ENCODE measurements around the gene NR4A1. TPM values are rescaled to one million over a fixed set of nuclear protein-coding genes. Genes with fewer than 3 reads are reported as not detected.
A peak's percentile ranks its signal among the peaks of the same experiment; 100 is the strongest.

NR4A1 gene
- total RNA-seq, 1 experiment from 2014 or later, result 4.4 TPM

GRCh38 chr12:52032804-52033445 is 18.3 kb upstream of the NR4A1 start:
- Histone ChIP-seq H3K4me3 (peak overlapping the region; percentile 38), H3K9me3 (no peaks in the 10 kb centered on the region), H3K36me3 (no peaks in the 10 kb centered on the region), H3K27me3 (no peaks in the 10 kb centered on the region)
- DNase-seq, result peak; percentile 99

- DNase-seq, result no peak
- peak overlapping the region; percentile 38 for H3K4me3 ChIP-seq
- H3K36me3 ChIP-seq, result no peaks in the 10 kb centered on the region
- H3K27me3 ChIP-seq, result no peaks in the 10 kb centered on the region
- H3K9me3 ChIP-seq, result no peaks in the 10 kb centered on the region
These were observed 17.6 kb upstream of the NR4A1 start for GRCh38 chr12:52033446-52034140.

GRCh38 chr12:52035190-52035589 is 16.1 kb upstream of the NR4A1 start:
- DNase-seq, result no peak
- no peaks in the 10 kb centered on the region for H3K9me3 ChIP-seq
- H3K36me3 ChIP-seq, result no peaks in the 10 kb centered on the region
- H3K4me3 ChIP-seq, result no peak overlapping the region
- no peaks in the 10 kb centered on the region for H3K27me3 ChIP-seq

- Histone ChIP-seq H3K36me3 (no peaks in the 10 kb centered on the region), H3K27me3 (no peaks in the 10 kb centered on the region), H3K4me3 (no peak overlapping the region), H3K9me3 (no peaks in the 10 kb centered on the region)
- no peak for DNase-seq
These were observed 15.3 kb upstream of the NR4A1 start for GRCh38 chr12:52035926-52036325.

- Histone ChIP-seq H3K27me3 (no peaks in the 10 kb centered on the region), H3K4me3 (peak overlapping the region; percentile 32), H3K9me3 (no peaks in the 10 kb centered on the region), H3K36me3 (no peaks in the 10 kb centered on the region)
- peak; percentile 75 for DNase-seq
These were observed 14.6 kb upstream of the NR4A1 start for GRCh38 chr12:52036587-52037171.

- Histone ChIP-seq H3K36me3 (no peaks in the 10 kb centered on the region), H3K9me3 (no peaks in the 10 kb centered on the region), H3K27me3 (no peaks in the 10 kb centered on the region), H3K4me3 (peak overlapping the region; percentile 51)
- peak; percentile 65 for DNase-seq
These were observed 13.9 kb upstream of the NR4A1 start for GRCh38 chr12:52037248-52037861.

GRCh38 chr12:52038447-52038846 is 12.8 kb upstream of the NR4A1 start:
- no peaks in the 10 kb centered on the region for H3K36me3 ChIP-seq
- no peaks in the 10 kb centered on the region for H3K9me3 ChIP-seq
- H3K4me3 ChIP-seq, result peak overlapping the region; percentile 51
- DNase-seq, result no peak
- no peaks in the 10 kb centered on the region for H3K27me3 ChIP-seq

GRCh38 chr12:52041035-52041434 is 10.2 kb upstream of the NR4A1 start:
- Histone ChIP-seq H3K4me3 (no peak overlapping the region), H3K27me3 (no peaks in the 10 kb centered on the region), H3K36me3 (no peaks in the 10 kb centered on the region), H3K9me3 (no peaks in the 10 kb centered on the region)
- DNase-seq, result no peak

GRCh38 chr12:52041695-52042123 is 9.5 kb upstream of the NR4A1 start:
- no peaks in the 10 kb centered on the region for H3K36me3 ChIP-seq
- peak; percentile 61 for DNase-seq
- H3K4me3 ChIP-seq, result no peak overlapping the region
- H3K9me3 ChIP-seq, result no peaks in the 10 kb centered on the region
- H3K27me3 ChIP-seq, result no peaks in the 10 kb centered on the region

GRCh38 chr12:52042706-52043385 is 8.4 kb upstream of the NR4A1 start:
- H3K36me3 ChIP-seq, result no peaks in the 10 kb centered on the region
- no peak overlapping the region for H3K4me3 ChIP-seq
- H3K9me3 ChIP-seq, result no peaks in the 10 kb centered on the region
- DNase-seq, result no peak
- no peaks in the 10 kb centered on the region for H3K27me3 ChIP-seq

GRCh38 chr12:52043386-52044212 is 7.6 kb upstream of the NR4A1 start:
- peak; percentile 71 for DNase-seq
- Histone ChIP-seq H3K36me3 (no peaks in the 10 kb centered on the region), H3K9me3 (no peaks in the 10 kb centered on the region), H3K27me3 (no peaks in the 10 kb centered on the region), H3K4me3 (peak overlapping the region; percentile 14; the same call in 1 of the 2 replicates)

- no peaks in the 10 kb centered on the region for H3K36me3 ChIP-seq
- DNase-seq, result peak; percentile 97
- H3K27me3 ChIP-seq, result no peaks in the 10 kb centered on the region
- H3K9me3 ChIP-seq, result no peaks in the 10 kb centered on the region
- H3K4me3 ChIP-seq, result no peak overlapping the region
These were observed 6.8 kb upstream of the NR4A1 start for GRCh38 chr12:52044292-52044983.

- DNase-seq, result peak; percentile 67
- Histone ChIP-seq H3K4me3 (no peak overlapping the region), H3K36me3 (no peaks in the 10 kb centered on the region)
These were observed 5.4 kb upstream of the NR4A1 start for GRCh38 chr12:52045794-52046199.

GRCh38 chr12:52046859-52047258 is 4.4 kb upstream of the NR4A1 start:
- DNase-seq, result no peak
- Histone ChIP-seq H3K9me3 (no peaks in the 10 kb centered on the region), H3K36me3 (no peaks in the 10 kb centered on the region), H3K27me3 (no peaks in the 10 kb centered on the region), H3K4me3 (no peak overlapping the region)

More at GRCh38 chr12:52045794-52046199, 5.4 kb upstream of the NR4A1 start:
- no peaks in the 10 kb centered on the region for H3K27me3 ChIP-seq
- no peaks in the 10 kb centered on the region for H3K9me3 ChIP-seq

GRCh38 chr12:52049286-52049685 is 2.0 kb upstream of the NR4A1 start:
- DNase-seq, result no peak
- Histone ChIP-seq H3K9me3 (no peaks in the 10 kb centered on the region), H3K36me3 (no peaks in the 10 kb centered on the region), H3K27me3 (no peaks in the 10 kb centered on the region), H3K4me3 (no peak overlapping the region)
